GM18502 (cell line): ENCODE measurements around the gene BIN1.
A peak's percentile ranks its signal among the peaks of the same experiment; 100 is the strongest.
"Not testable (repeated sequence)": the region's sequence is repeated elsewhere in the genome, so short reads cannot be mapped to it uniquely, and the experiment has no call there.

Source experiments
- ATAC-seq: cut with Tn5 transposase; IDR thresholded peaks from one replicate; pipeline ENCODE4 v1.9.1; 2021; ENCODE audit warnings: mild to moderate bottlenecking; ENCODE audit not compliant: unreplicated experiment, poor library complexity

The BIN1 gene

GRCh38 chr2:127134833-127135830 is 28.2 kb upstream of the BIN1 start:
- ATAC-seq: no peak

DNA sequence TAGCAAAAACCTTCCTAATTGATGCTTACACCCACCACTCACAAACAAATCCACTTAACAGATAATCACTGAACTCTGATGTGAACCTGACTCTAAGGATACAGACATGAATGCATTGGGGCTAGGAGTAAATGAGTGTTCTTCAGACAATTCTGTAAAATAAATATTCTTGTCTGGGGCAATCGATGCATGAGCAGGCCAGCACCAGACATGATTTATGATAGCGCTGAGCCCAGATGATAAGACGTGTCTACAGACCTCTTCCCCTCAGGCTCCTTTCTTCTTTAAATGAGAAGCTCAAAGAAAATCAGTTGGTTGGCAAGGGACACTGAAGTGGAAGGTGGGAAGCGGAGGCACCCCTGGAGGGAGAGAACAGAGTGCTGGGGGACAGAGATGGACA is 27.3 kb upstream of the BIN1 start:
- no peak for ATAC-seq

GRCh38 chr2:127133793-127134192 is 26.8 kb upstream of the BIN1 start:
- ATAC-seq: no peak

DNA sequence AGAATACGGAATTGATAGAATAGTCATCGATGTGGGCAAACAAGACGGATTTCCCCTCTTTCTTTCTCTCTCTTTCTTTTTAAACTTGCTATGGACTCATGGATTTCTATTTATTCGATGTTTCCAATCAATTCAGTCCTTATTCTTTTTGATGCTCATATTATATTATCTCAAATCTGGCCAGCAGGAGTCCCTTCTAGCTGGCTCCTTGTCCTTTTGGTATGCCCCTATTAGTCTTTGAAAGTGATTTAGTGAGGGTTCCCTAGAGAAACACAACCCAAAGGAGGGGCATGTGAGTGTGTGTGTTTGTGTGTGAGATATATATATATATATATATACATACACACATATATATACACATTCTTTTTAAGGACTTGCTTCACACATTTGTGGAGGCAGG is 23.5 kb upstream of the BIN1 start:
- ATAC-seq: no peak

- ATAC-seq: no peak
These were observed 23.0 kb upstream of the BIN1 start for GRCh38 chr2:127129937-127130336.

DNA sequence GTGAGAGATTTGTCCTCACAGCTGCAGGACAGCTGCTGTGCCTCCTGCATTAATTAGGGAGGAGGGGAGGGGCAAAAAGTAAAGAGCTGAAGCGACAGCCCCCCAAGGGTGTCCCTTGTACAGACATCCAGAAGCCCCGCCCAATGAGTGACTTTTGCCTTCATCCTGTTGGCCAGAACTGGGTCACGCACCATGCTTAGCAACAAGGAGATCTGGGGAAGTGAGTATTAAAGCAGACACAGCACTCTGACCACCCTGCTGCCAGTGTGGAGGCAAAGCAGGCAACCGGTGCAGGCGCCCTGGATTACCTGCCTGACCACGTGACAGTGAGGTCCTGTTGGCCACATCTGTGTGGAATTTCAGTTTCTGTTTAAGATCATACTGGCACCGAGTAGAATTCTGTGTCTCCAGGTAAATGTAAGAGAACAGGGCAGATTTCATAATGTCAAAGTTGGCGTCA is 21.5 kb upstream of the BIN1 start:
- ATAC-seq: peak; percentile 99

DNA sequence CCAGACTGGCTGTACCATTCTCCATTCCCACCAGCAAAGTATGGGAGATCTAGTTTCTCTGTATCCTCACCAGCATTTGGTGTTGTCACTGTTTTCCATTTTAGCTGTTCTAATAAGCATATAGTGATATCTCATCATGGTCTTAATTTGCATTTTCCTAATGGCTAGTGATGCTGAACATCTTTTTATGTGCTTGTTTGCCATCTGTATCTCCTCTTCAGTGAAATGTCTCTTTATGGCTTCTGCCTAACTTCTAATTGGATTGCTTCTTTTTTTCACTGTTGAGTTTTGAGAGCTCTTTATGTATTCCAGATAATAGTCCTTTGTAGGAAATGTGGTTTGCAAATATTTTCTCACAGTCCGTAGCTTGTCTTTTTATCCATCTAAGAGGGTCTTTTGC is 18.9 kb upstream of the BIN1 start:
- no peak for ATAC-seq

GRCh38 chr2:127124426-127124825 is 17.5 kb upstream of the BIN1 start:
- ATAC-seq: no peak

DNA sequence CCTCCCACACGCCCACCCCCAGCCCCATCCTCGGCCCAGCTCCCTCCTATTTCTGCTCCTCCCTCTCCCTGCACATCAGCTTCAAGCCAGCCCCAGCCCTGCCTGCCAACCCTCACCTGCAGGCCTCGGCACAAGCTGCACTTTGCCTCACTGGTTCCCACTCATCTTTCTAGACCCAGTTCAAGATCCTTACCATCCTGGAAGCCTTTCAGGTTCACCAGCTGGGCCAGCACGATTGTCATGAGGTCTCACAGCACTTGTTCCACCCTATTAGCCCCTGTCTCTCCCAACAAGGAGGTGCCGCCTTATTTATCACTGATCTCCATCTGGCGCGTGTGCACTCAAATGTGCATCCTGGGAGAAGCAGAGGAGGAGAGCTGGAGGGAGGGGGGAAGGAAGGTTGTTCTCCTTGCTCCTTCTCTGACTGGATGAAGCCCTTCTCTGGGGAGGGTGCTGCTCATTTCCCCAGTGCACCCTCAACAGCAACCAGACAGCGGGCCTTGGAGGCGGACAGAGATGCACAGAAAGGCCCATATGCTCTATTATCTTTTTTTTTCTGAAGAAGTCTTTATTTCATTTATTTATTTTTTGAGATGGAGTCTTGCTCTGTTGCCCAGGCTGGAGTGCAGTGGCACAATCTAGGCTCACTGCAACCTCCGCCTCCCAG is 15.5 kb upstream of the BIN1 start:
- no peak for ATAC-seq

DNA sequence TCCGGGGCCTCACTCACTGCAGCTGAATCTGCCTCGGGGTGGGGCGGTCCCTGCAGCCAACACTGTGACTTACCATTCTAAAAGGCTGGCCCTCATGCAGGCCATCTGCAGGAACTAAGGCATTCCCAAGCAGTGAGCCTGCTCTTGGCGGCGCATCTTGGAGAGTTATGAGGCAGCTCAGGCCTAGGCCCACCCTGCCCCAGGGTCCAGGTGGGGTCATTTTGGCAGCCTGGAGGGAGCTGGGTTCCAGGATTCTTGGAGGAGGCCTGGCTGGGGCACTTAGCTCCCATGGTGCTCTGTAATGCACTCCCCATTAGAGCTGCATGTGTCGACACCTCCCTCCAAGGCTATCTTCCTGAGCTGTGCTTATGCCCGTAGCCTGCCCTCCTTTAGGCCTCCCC is 14.8 kb upstream of the BIN1 start:
- ATAC-seq: no peak

DNA sequence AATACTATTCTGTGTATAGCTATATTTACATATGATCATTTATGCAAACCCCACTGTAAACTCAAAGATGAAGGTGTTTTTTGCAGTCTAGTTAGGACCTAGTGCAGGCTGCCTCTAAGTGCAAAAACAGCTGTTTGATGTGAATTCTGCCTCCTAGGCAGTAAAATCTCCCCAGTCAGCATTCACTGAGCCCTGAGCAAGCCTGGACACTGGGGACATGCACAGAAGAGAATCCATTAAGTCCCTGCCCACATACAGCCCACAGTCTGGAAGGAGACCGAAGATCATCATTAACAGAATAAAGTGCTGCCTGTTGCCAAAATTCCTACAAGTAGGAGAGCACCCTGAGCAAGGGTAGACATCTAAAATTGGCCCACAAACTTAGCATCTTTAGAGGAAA is 14.4 kb upstream of the BIN1 start:
- no peak for ATAC-seq

DNA sequence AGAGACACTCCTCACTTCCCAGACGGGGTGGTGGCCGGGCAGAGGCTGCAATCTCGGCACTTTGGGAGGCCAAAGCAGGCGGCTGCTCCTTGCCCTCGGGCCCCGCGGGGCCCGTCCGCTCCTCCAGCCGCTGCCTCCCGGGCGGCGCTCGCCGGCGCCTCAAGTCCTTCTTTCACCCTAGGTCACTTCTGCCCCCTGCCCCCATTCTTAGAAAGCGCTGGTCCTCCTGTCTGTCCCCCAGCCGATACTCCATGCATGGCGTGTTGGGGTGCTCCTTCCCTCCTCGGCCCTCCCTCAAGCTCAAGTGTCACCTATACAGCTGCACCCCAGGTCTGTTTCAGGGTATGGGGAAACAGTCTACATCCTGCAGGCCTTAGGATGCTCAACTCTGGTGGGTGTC is 13.5 kb upstream of the BIN1 start:
- not testable (repeated sequence) for ATAC-seq

DNA sequence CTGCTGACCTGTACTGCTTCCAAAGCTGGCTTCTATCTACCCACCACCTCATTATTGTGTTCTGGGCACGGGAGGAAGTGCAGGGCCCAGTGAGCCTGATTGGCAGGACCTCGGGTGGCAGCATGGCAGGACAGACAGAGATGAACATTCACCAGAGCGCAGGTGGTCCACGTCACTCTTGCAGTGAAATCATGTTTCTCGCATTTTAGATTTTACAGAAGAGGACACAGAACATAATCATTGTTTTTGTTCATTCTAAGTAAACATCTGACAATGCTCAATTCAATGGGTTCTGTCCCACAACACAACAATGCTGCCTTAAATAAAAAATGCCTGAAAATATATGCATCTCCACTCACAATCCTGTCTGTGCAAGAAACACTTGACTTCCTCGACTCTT is 11.5 kb upstream of the BIN1 start:
- ATAC-seq: no peak

GRCh38 chr2:127118038-127118437 is 11.1 kb upstream of the BIN1 start:
- no peak for ATAC-seq

DNA sequence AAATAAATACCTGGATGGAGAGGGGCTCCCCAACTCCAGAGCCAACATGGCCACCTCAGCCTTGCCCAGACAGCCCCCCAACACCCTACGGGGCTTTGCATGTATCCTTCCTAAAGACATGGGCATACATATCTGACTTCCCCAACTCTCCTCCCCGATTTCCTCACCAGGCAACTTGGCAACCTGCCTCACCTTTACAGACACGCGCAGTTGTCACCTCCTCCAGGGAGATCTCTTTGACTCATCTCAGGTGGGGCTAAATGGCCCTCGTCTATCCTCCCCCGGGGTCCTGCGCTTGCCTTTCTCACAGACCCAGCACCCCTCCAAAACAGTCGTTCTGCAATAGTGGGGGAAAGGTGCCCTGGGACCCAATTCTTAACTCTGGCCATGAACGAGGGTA is 10.6 kb upstream of the BIN1 start:
- ATAC-seq: no peak

DNA sequence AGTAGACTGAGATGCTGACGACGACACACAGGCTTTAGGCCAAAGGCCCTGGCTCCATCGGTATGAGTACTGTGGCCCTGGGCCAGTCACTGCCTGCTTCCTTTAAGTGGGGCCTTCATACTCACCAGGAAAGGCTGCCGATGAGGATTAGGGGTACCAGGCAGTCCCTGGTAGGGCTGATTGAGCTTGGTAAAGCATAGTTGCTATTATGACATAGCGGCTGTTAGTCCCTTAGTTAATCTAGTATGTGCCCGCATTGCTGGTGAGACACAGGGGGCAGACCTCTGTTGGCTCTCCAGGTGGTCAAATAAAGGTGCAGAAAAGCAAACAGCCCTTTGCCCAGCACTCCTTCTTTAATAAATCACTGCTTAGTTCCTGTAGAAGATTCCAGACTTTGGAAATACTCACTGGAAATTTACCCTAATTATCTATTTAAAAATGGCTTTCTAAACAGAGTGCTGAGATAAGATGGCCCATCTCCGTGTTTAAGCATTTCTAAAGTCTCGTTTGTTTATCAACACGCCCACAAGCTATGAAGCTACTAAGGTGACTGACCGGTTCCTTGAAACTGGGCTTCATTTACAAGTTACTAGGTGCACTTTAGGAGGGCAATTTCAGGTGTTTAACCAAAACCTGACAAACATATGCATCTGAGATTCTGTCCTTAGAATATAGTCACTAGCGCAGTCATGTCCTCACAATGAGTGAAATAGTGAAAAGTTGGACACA is 8.7 kb upstream of the BIN1 start:
- ATAC-seq: no peak

- ATAC-seq: no peak
These were observed 4.0 kb upstream of the BIN1 start for GRCh38 chr2:127110985-127111384.

GRCh38 chr2:127108090-127108523 is 1.2 kb upstream of the BIN1 start:
- ATAC-seq: no peak

DNA sequence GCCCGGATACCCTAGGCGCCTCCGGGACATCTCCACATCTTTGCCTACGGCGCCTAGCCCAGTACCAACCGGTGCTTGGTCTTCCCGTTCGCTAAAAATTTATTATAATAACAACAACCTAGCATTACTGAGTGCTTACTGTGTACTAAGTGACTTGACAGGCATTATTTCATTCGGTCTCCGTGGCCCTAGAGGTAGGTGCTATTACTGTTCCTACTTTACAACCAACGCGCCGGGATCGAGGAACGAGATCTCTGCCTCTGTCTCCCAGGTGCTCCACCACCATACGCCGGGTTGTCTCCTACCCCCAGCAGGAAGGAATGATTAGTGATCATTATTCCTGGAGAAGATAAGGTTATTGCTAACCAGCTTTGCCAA is 657 bp upstream of the BIN1 start:
- ATAC-seq: peak; percentile 34

GRCh38 chr2:127106457-127106990 is 430 bp downstream of the BIN1 start:
- ATAC-seq: peak; percentile 25
